Transverse colon (tissue), 3 donors: ENCODE results near the gene PDSS2.

Experiments
- POLR2A ChIP-seq: fragments of 450-650 bp; IDR thresholded peaks from one replicate; pipeline ENCODE4 v1.6.1; 2016; ENCODE audit warnings: antibody characterized with exemption, mild to moderate bottlenecking, moderate library complexity
- TF ChIP-seq, protein P1 (sequence below), 5 experiments: fragments of 200-600 bp in 3 of 5; fragments of 450-650 bp in 2 of 5; sonication (generic) in 3 of 5; IDR thresholded peaks; 1 replicate in 2 of 5; 2 replicates in 3 of 5; pipeline ENCODE4 v1.5.1; 2016 to 2017; ENCODE audit warnings: antibody characterized with exemption in 5 of 5, inconsistent platforms in 3 of 5, mild to moderate bottlenecking in 2 of 5, moderate library complexity in 1 of 5

DNA sequence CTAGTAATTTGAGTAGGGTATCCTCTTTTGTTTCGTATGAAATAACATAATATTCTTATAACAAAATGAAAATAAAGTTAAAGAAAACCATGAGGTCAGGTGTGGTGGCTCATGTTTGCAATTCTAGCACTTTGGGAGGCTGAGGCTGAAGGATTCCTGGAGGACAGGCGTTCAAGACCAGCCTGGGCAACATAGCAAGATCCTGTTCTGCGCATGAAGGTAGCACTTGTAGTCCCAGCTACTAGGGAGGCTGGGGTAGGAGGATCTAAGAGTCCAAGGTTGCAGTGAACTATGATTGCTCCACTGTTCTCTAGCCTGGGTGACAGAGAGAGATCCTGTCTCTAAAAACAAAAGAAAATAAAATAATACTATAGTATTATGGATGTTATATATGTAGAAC is 145.6 kb downstream of the PDSS2 start:
- TF ChIP-seq POLR2A = no peak
- TF ChIP-seq, protein P1, sequence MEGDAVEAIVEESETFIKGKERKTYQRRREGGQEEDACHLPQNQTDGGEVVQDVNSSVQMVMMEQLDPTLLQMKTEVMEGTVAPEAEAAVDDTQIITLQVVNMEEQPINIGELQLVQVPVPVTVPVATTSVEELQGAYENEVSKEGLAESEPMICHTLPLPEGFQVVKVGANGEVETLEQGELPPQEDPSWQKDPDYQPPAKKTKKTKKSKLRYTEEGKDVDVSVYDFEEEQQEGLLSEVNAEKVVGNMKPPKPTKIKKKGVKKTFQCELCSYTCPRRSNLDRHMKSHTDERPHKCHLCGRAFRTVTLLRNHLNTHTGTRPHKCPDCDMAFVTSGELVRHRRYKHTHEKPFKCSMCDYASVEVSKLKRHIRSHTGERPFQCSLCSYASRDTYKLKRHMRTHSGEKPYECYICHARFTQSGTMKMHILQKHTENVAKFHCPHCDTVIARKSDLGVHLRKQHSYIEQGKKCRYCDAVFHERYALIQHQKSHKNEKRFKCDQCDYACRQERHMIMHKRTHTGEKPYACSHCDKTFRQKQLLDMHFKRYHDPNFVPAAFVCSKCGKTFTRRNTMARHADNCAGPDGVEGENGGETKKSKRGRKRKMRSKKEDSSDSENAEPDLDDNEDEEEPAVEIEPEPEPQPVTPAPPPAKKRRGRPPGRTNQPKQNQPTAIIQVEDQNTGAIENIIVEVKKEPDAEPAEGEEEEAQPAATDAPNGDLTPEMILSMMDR (IDR thresholded peaks at IDR 0.05) = no peak
